Activated naive CD4-positive, alpha-beta T cell treated with Interleukin-2 at 50 U/mL for 16 hours (primary cell): Measurements from ENCODE around the gene POTEI.
"Not testable (repeated sequence)": the region's sequence is repeated elsewhere in the genome, so short reads cannot be mapped to it uniquely, and the experiment has no call there.

Experiments
- DNase-seq: peaks from one replicate; pipeline ENCODE4 v3.0.0-alpha.2; 2020

Gene POTEI

DNA sequence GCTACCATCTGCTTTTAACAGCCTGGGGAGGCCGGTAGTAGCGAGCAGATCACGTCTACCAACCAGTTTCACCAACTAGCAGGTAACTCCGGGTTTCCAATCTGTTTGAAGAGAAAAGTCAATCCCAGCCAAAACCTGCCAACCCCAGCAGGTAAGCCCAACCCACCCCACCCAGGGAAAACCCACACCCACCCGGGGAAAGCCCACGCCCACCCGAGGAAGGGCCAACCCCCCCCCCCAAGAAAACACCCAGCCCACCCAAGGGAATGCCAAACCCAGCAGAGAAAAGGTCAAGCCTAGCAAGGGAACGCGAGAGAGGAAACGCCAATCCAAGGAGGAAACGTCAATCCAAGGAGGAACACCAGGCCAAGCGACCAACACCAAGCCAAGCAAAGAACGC lies at the start of gene POTEI:
Gene POTEI (minus strand): TSS at position 101 of the 400 bp plus-strand sequence. CDS start 93 bp downstream, at position 8.
- DNase-seq: not testable (repeated sequence)

- DNase-seq: not testable (repeated sequence)
Measured at GRCh38 chr2:130556441-130556840, 47.3 kb upstream of the POTEI start.

- not testable (repeated sequence) for DNase-seq
Measured at GRCh38 chr2:130554178-130554577, 45.0 kb upstream of the POTEI start.

- not testable (repeated sequence) for DNase-seq
Measured at GRCh38 chr2:130549475-130549874, 40.3 kb upstream of the POTEI start.

DNA sequence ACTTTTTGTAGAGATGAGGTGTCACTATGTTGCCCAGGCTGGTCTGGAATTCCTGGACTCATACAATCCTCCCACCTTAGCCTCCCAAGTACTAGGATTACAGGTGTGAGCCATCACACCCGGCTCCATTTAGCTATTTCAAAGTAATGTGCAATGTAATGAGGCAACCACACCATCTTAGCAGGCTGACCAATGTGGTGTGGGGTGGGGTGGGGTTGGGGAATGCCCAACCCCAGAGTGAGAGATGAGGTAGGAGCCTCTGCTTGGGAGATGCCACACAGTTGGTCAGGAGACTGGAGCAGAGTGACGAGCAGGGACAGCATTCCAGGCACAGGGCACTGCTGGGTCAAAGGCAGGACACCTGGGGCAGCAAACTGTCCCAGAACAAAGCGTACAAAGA lies 39.3 kb upstream of the POTEI start:
- not testable (repeated sequence) for DNase-seq

DNA sequence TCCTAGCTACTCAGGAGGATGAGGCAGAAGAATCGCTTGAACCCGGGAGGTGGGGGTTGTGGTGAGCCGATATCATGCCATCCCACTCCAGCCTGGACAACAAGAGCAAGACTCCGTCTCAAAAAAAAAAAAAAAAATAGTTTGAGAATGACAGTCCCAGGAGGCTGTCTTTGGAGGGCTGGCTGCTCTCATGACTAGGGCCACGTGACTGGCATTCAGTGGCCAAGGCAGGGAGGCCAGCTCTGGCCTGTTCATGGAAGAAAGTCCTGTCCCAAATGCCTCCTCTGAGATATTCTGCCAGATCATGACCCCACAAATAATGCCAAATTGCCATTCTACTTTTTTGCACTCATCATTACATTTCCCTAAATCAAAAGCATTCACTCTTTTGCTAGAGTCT lies 35.9 kb upstream of the POTEI start:
- not testable (repeated sequence) for DNase-seq

DNA sequence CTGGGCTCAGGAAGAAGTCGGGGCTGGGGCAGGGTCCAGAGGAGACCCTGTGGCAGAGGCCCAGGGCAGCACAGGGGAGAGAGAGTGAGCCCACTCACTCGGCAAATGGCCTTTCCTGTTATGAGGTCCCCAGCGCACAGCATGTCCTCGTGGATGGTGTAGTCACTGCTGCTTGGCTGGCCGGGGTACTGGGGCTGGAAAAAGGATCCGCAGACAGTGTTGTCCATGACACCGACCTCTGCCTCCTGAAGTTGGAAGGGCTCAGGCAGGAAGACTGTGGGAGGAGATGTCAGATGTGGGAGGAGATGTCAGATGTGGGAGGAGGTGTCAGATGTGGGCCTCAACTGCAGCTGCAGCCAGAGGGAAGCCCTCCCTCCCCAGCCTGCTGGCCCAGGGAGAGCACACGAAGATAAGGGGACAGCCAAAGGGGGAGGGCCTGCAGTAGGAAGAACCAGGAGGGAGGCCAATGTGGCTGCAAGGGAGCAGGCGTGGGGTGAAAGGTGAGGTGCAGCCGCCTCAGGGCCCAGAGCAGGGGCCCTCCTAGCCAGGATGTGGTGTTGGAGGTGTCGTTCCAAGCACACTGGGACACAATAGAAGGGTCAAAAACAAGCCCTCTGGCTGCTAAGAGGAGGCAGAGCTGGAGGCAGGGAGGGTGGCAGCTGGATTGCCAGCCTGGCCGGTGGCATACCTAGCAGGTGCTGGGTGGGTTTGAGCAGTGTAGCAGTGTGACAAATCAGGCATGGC lies 34.8 kb upstream of the POTEI start:
- DNase-seq: not testable (repeated sequence)

- not testable (repeated sequence) for DNase-seq
Measured at GRCh38 chr2:130542789-130543188, 33.7 kb upstream of the POTEI start.

- not testable (repeated sequence) for DNase-seq
Measured at GRCh38 chr2:130538271-130538670, 29.1 kb upstream of the POTEI start.

- DNase-seq: not testable (repeated sequence)
Measured at GRCh38 chr2:130536654-130537053, 27.5 kb upstream of the POTEI start.

- not testable (repeated sequence) for DNase-seq
Measured at GRCh38 chr2:130531672-130532071, 22.5 kb upstream of the POTEI start.

DNA sequence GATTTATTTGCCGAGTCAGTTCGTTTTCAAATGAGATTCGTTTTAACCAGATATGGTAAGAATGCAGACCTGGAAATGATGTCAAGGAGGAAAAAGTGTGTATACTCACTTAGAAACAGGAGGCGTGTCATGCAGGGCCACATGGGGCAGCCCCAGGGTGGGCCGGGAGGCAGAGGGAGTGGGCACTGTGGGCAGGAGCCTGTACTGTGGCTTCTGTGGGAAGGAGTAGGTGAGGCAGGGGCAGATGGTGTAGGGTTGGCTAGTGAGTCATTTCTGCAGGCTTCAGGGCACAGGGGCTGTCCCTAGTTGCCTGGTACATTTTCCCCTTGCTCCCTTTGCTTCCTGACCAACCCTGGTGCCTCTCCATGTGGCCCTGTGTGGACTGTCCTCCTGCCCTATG lies 22.1 kb upstream of the POTEI start:
- DNase-seq: not testable (repeated sequence)

DNA sequence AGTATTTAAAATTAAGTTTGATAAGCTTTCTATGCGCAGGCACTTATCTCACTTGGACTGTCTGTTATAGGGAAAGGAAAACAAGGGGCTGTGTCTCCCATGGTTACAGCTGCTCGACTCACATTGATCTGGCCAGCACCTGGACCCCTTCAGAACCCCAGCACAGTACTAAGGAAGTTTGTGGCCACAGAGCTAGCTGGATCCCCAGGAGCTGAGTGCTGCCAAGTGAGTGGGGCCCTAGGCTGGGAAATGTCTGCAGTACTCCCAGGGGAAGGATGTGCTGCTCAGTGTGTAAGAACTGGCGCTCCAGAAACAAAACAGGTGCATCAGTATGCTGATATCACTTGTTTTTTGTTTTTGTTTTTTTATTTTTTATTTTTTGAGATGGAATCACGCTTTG lies 21.1 kb upstream of the POTEI start:
- DNase-seq: not testable (repeated sequence)

- not testable (repeated sequence) for DNase-seq
Measured at GRCh38 chr2:130529545-130529944, 20.4 kb upstream of the POTEI start.

DNA sequence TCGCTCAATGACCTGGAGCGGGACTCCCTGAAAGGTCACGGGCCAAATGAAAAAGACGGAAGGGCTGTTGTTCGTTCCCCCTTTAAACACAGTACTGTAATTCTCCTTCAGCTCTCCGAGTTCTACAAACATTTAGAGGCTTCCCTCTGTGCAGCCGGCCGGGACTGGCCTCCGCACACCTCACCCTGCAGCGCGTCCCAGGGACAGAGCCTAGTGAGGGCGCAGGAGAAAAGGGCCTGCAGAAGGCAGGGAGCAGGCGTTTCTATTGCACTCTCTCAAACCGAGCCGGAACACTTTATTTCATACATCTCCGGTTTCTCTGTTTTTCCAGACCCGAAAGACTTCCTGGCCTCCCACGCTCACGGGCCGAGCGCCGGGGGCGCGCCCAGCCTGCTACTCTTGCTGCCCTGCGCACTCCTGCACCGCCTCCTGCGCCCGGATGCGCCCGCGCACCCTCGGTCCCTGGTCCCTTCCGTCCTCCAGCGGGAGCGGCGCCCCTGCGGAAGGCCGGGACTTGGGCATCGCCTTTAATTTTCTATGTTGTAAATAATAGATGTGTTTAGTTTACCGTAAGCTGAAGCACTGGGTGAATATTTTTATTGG lies 18.3 kb upstream of the POTEI start:
- DNase-seq: not testable (repeated sequence)

DNA sequence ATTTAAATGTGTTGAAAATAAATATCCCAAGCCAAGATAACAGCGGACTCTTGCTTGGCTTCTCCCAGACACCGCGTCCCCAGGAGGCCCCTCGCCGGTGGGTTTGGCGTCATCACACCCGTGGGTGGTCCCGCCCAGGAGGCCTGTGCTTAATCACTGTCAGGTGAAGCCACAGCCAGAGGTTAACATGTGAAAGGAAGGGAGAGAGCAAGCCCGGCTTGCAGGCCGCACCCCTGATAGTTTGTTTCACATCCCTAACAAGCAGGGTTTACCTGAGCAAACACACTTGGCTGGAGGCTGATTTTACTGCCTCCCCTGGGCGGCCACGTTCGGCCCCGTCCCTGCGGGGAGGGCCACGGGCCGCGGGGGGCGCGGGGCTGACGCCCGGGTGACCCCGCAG lies 13.3 kb upstream of the POTEI start:
- DNase-seq: not testable (repeated sequence)

DNA sequence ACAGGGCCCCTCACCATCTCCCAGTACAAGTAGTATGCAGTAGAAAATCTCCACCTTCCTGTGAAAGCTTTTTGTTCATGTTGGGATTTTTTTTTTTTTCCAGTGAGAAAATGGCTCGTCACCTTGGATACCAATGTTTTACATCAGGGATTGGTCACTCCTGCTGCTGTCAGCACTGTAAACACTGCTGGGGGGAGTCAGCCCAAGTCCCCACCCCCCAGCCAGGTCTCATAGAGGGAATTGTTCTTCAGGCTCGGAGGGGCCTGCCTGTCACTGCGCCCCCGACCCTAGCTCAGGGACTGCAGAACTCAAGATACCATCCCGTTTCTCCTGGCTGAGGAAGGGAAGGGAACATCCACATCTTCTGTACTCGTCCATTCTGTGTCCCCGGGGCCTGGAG lies 11.9 kb upstream of the POTEI start, which contains the start of gene CFC1B:
Gene CFC1B (plus strand): TSS at position 231 of the 400 bp plus-strand sequence. CDS start 263 bp downstream, outside the sequence.
- not testable (repeated sequence) for DNase-seq

DNA sequence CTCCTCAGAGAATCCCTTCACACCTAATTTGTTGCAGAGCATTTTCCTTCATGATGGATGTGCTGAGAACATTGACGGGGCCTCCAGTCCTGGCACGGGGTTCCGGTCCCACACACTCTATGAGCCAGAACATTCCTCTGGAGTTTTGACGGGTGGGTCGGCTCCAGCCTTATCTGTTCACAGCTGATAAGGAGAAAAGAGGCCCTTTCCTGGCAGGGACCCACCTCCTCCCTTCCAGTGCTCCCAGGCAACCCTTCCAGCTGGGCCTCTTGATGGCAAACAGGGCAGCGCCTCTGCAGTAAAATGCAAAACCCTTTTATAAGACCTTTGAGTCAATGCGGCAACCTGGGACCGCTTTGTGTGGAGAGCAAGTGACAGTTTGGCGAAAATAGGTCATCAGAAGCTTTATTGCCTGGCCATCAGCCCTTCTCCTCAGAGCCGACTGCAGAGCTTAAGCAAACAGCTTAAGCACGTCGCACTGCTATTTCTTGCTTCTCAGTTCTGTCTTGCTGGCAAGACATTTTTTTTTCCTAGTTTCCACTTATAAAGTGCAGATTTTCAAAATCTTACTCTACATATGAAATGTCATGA lies 9.5 kb upstream of the POTEI start:
- DNase-seq: not testable (repeated sequence)

DNA sequence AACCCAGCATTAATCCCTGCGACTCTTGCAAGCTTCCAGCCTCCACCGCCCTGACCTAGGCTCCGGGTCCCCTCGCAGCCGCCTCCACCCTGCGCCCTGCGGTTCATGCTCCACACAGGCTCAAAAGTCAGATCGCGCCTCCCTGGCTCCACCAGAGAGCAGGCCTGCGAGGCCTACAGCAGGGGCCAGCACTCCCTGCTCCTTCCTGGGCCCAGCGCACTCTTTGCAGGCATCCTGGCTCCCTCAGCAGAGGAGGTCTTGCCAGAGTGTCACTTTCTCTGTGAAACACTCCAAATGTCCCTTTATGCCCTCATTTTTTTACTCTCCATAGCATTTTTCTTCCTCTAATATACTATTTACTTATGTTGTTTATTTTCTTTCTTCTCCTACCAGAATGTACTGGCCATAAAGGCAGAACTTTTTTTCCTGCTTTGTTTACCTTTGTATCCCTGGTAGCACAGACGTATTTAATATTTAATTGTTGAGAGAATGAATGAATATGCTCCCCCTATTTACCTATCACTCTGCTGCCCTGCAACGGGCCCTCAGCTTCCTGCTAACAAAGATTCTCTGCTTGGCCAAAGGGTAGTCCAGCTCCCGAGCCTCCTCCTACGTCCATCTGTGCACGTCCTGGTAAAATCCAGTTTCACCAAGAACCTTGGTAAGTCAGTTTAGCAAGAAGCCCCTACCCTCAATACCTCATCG lies 2.8 kb upstream of the POTEI start:
- DNase-seq: not testable (repeated sequence)

- DNase-seq: not testable (repeated sequence)
Measured at GRCh38 chr2:130510807-130511746, 1.9 kb upstream of the POTEI start.

DNA sequence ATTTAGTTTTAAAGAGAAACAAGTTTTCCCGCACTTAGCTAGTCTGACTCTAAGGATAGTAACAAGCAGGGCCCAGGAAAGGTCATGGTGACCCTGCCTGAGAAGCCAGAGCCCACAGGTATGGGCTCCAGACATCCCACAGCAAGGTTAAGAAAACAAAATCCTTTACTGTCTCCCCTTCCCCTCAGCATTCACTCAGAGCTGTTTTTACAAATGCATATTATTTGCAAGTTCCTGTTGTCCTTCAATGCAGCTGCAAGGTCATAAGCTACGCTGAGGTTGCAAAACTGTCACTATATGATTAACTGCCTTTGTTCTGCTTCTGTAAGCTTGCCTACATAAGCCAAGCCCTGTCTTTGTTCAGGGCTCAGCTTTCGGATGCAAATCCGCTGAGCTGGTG lies 18.1 kb downstream of the POTEI start:
- not testable (repeated sequence) for DNase-seq

DNA sequence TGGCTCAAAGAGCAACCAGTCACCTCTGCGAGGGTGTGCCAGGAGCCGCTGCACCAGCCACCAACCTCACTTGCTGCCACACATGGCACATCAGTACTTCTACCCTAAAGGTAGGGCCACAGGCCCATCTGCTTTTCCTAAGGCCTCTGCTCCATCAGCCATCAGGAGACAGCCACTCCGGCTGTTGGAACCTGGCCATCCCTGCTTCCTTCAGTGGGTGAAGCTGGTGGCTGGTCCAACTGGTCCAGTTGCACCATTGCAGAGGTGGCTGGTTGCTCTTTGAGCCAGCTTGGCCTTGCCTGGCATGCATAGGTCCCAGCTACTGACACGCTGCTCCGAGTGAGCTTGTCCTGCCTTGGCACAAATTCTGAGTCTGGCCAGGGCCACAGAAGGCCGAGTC lies 53.7 kb downstream of the POTEI start:
- DNase-seq: not testable (repeated sequence)
